ENCODE measurements around the gene INSC. TPM values are rescaled to one million over a fixed set of nuclear protein-coding genes. Genes with fewer than 3 reads are reported as not detected.

The INSC gene, protein sequence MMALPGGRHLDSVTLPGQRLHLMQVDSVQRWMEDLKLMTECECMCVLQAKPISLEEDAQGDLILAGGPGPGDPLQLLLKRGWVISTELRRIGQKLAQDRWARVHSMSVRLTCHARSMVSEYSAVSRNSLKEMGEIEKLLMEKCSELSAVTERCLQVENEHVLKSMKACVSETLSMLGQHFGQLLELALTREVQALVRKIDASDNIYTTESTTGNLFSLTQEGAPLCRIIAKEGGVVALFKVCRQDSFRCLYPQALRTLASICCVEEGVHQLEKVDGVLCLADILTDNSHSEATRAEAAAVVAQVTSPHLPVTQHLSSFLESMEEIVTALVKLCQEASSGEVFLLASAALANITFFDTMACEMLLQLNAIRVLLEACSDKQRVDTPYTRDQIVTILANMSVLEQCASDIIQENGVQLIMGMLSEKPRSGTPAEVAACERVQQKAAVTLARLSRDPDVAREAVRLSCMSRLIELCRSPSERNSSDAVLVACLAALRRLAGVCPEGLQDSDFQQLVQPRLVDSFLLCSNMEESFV
- total RNA-seq (2021; fragmentation: NEBNext Ultra II Directional; extraction: Animal tissue kit (Norgen Biotek cat#: 25700)) = 0.44 and 0.58 TPM in 2 replicates
- polyA plus RNA-seq (2011; rRNA removed) = 0.59 and 1.2 TPM in 2 replicates
- polyA plus RNA-seq (2011; cell fraction: cytosol; rRNA removed) = 1.5 TPM
- polyA plus RNA-seq (2011; cell fraction: nucleus; rRNA removed) = 5.2 TPM
- polyA plus RNA-seq (2012, experiment 1 of 2) = 0.26 to 0.70 TPM (median 0.47 TPM) in 4 replicates
- 0.43 TPM for polyA plus RNA-seq (2012, experiment 2 of 2)
- 0.08 TPM for polyA plus RNA-seq (2013, experiment 1 of 2)
- 0.24 TPM for polyA plus RNA-seq (2013, experiment 2 of 2)
- polyA minus RNA-seq (2011; rRNA and poly(A)+ RNA removed) = 0.78 and 1.3 TPM in 2 replicates
- polyA minus RNA-seq (2011; cell fraction: cytosol; rRNA and poly(A)+ RNA removed) = not detected
- polyA minus RNA-seq (2011; cell fraction: nucleus; rRNA and poly(A)+ RNA removed) = 1.7 TPM
- long read RNA-seq, experiment 1 = 0 reads
- long read RNA-seq, experiment 2 = 0 reads

DNA sequence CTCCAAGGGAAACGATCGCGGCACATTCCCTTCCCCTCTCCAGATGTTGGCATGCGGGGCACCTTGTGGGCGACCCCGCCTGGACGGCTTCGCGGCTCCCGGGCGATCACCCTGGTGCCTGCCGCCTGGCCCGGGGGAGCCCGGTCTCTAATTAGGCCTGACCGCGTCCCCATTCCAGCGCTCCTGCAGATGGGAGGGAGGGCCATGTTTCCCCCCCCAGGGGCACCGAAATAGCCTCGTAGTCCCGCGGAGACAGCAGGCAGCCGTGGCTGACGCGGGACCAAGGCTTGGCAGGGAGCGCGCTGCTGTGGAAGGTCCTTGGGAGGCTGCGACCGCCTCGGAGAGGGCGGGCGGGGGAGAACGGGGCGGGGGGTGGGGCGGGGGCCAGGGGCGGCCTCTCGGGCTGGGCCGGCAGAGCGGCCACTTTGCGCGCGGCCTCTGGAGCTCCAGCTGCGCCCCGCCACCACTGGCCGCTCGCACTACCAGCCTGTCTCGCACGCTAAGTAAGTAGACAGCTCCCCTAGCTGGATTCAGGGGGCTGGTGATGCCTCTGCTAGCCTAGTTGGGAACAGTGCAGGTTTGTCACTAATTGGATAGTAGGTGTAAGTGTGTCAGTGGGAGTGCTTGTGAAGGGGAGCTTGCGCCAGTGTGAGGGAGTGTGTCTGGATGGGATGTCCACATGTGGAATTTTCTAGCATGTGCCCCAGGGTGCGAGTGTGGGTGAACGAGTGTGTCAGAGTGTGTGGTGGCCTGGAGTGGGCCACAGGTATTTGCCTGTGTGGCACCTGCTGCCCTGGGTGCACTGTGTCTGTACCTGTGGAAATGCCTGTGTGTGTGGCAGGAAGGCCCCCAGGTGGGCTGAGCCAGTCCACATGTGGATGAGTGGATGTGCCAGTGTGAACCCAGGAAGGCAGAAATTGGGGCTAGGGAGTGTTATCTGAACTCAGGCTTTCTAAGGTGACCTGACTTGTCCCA, at the start of gene INSC:
TSS of gene INSC (plus strand) at position 423 of the 975 bp plus-strand sequence. CDS start 34,252 bp downstream, outside the sequence.
- Histone ChIP-seq H3K27me3 (replicated peaks in 1 of 4; ENCODE audit: control insufficient read depth in 3 of 4, extremely low read depth in 1 of 4, insufficient read depth in 3 of 4, low read length in 3 of 4) (peaks cover 1 to 26% (median 18%) of the 10 kb centered on the region in 4 experiments; a peak in 6 of 7 replicates), H2AK5ac (ENCODE audit: low read depth, low read length) (no peak within 1 kb of the TSS), H3K4me3 (ENCODE audit: extremely low read depth in 1 of 4, insufficient read depth in 2 of 4, low read depth in 3 of 4, low read length in 4 of 4) (peak within 1 kb of the TSS; percentile 31 to 68 (median 42)), H4K91ac (replicated peaks; ENCODE audit: insufficient read length, low read length) (no peak within 1 kb of the TSS), H3K4ac (replicated peaks; ENCODE audit: insufficient read length, low read depth, low read length) (no peak within 1 kb of the TSS), H3K56ac (replicated peaks; ENCODE audit: insufficient read length, low read depth, low read length) (no peak within 1 kb of the TSS), H4K8ac (ENCODE audit: extremely low read depth, insufficient read depth, low read length) (no peak within 1 kb of the TSS), H3K79me1 (ENCODE audit: low read depth, low read length) (no peaks in the 10 kb centered on the region), H2BK15ac (ENCODE audit: low read length) (no peak within 1 kb of the TSS), H3K9me3 (ENCODE audit: insufficient read depth in 2 of 2, low read depth in 1 of 2, low read length in 1 of 2) (no peaks in the 10 kb centered on the region), H3K14ac (ENCODE audit: insufficient read length) (no peak within 1 kb of the TSS), H3K4me2 (ENCODE audit: insufficient read depth in 1 of 2, low read depth in 2 of 2, low read length in 2 of 2) (peak within 1 kb of the TSS; percentile 78 to 93), H3K9ac (replicated peaks in 1 of 4; ENCODE audit: extremely low read depth in 1 of 4, low read depth in 3 of 4, low read length in 3 of 4) (no peak within 1 kb of the TSS; a peak in 1 of 7 replicates), H4K5ac (ENCODE audit: insufficient read length, low read depth, low read length) (no peak within 1 kb of the TSS), H2BK5ac (ENCODE audit: low read depth, low read length) (no peak within 1 kb of the TSS), H2BK12ac (ENCODE audit: low read depth, low read length) (0 out of 2 replicates have a peak within 1 kb of the TSS, but pooled peaks have one; percentile 27), H3K4me1 (replicated peaks in 1 of 4; ENCODE audit: control insufficient read depth in 3 of 4, insufficient read depth in 4 of 4, low read length in 3 of 4) (peaks cover 0 to 3% (median under 1%) of the 10 kb centered on the region in 4 experiments; a peak in 1 of 7 replicates), H2BK120ac (replicated peaks; ENCODE audit: low read depth, low read length) (peak within 1 kb of the TSS; percentile 8), H3K23me2 (ENCODE audit: low read depth, low read length) (peaks cover 5% of the 10 kb centered on the region; the same call in 1 of the 2 replicates), H2AFZ (ENCODE audit: low read length) (peak within 1 kb of the TSS; percentile 83), H4K20me1 (replicated peaks in 1 of 2; ENCODE audit: control insufficient read depth in 1 of 2, insufficient read depth in 2 of 2, low read length in 2 of 2) (peaks cover 0 to 2% of the 10 kb centered on the region in 2 experiments), H3K18ac (ENCODE audit: extremely low read depth, low read length) (no peak within 1 kb of the TSS), H3K23ac (ENCODE audit: insufficient read length) (no peak within 1 kb of the TSS), H3K27ac (ENCODE audit: low read depth, low read length) (no peak within 1 kb of the TSS), H2BK20ac (ENCODE audit: low read length) (no peak within 1 kb of the TSS), H3K36me3 (ENCODE audit: control insufficient read depth in 2 of 4, insufficient read depth in 4 of 4, low read length in 3 of 4) (no peaks in the 10 kb centered on the region), H3K79me2 (ENCODE audit: control insufficient read depth in 1 of 2, insufficient read depth in 2 of 2, low read length in 2 of 2) (no peaks in the 10 kb centered on the region)
- ChIA-PET POLR2A (ENCODE audit: partially characterized antibody) (no interaction called here), CTCF (ENCODE audit: partially characterized antibody) (interaction anchor here (0.7 to 3.8 kb wide), 13 partner anchors 8 to 995 kb away, joined by 3 to 18 read pairs (median 6); no protein-coding TSS in a partner anchor)
- no peak for FAIRE-seq
- 13% methylated on average over 38 of the region's 50 CpGs; no CpG with 5 or more reads in 1 of the 2 experiments for WGBS, 2 experiments (ENCODE audit: extremely low coverage in 1 of 2, insufficient coverage in 1 of 2, insufficient read length in 1 of 2, insufficient replicate concordance in 2 of 2, low coverage in 1 of 2, low lambda C conversion rate in 2 of 2, missing lambda C conversion rate in 1 of 2)
- DNase-seq (ENCODE audit: low read depth in 1 of 2, low spot score in 2 of 2) = peak in 1 of 2 experiments; percentile 58
- no peak for TF ChIP-seq CHD1 (IDR thresholded peaks at IDR 0.05; ENCODE audit: low read depth, low read length)
- TF ChIP-seq, protein P1, sequence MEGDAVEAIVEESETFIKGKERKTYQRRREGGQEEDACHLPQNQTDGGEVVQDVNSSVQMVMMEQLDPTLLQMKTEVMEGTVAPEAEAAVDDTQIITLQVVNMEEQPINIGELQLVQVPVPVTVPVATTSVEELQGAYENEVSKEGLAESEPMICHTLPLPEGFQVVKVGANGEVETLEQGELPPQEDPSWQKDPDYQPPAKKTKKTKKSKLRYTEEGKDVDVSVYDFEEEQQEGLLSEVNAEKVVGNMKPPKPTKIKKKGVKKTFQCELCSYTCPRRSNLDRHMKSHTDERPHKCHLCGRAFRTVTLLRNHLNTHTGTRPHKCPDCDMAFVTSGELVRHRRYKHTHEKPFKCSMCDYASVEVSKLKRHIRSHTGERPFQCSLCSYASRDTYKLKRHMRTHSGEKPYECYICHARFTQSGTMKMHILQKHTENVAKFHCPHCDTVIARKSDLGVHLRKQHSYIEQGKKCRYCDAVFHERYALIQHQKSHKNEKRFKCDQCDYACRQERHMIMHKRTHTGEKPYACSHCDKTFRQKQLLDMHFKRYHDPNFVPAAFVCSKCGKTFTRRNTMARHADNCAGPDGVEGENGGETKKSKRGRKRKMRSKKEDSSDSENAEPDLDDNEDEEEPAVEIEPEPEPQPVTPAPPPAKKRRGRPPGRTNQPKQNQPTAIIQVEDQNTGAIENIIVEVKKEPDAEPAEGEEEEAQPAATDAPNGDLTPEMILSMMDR (IDR thresholded peaks at IDR 0.05; ENCODE audit: control extremely low read depth in 1 of 3, insufficient read depth in 1 of 3, low read depth in 1 of 3, low read length in 3 of 3) = peak in 1 of 3 experiments; percentile 39; a peak in 2 of 4 replicates
